GM19240 (cell line): ENCODE measurements around the gene SRCAP.

Source experiments
- DNase-seq: peaks from one replicate; pipeline ENCODE4 v3.0.0; 2011; ENCODE audit warnings: low spot score; ENCODE audit not compliant: insufficient read length

Gene SRCAP

GRCh38 chr16:30731411-30731810 is 32.4 kb downstream of the SRCAP start:
- no peak for DNase-seq

GRCh38 chr16:30736995-30737793 is 38.2 kb downstream of the SRCAP start:
- no peak for DNase-seq

GRCh38 chr16:30737794-30738648 is 39.0 kb downstream of the SRCAP start:
- no peak for DNase-seq

- no peak for DNase-seq
These were observed 40.3 kb downstream of the SRCAP start for GRCh38 chr16:30738984-30739951.

- DNase-seq: no peak
These were observed 41.6 kb downstream of the SRCAP start for GRCh38 chr16:30740364-30741251.

- DNase-seq: no peak
These were observed 42.5 kb downstream of the SRCAP start for GRCh38 chr16:30741461-30741914.

GRCh38 chr16:30743716-30744115 is 44.7 kb downstream of the SRCAP start:
- DNase-seq: no peak

GRCh38 chr16:30744183-30744582 is 45.2 kb downstream of the SRCAP start:
- DNase-seq: no peak

- DNase-seq: no peak
These were observed 46.1 kb downstream of the SRCAP start for GRCh38 chr16:30745082-30745481.

- DNase-seq: no peak
These were observed 47.7 kb downstream of the SRCAP start for GRCh38 chr16:30746638-30747175.

- DNase-seq: no peak
These were observed 48.4 kb downstream of the SRCAP start for GRCh38 chr16:30747331-30747730.

- peak; percentile 99 for DNase-seq
These were observed 49.0 kb downstream of the SRCAP start, which contains the start of gene PHKG2 for GRCh38 chr16:30747799-30748633. PHKG2 (plus strand) TSS chr16:30748425; CDS start chr16:30748821, 396 bp downstream.

- DNase-seq: peak; percentile 37
These were observed 49.9 kb downstream of the SRCAP start for GRCh38 chr16:30748634-30749445.

GRCh38 chr16:30750201-30750600 is 51.2 kb downstream of the SRCAP start:
- DNase-seq: no peak

GRCh38 chr16:30750876-30751465 is 52.0 kb downstream of the SRCAP start:
- DNase-seq: no peak

GRCh38 chr16:30753596-30753995 is 54.6 kb downstream of the SRCAP start:
- DNase-seq: no peak

GRCh38 chr16:30755955-30756780 is 57.2 kb downstream of the SRCAP start:
- no peak for DNase-seq
